NCI-H2196 treated with DMSO at 0.1 percent for 48 hours (cell line): ENCODE results near the gene HTR7.
"Not testable (repeated sequence)": the region's sequence is repeated elsewhere in the genome, so short reads cannot be mapped to it uniquely, and the experiment has no call there.

Source experiments
- DNase-seq: peaks from one replicate; lab custom pipeline; 2025; ENCODE audit not compliant: unreplicated experiment; lab: John Stamatoyannopoulos, UW

HTR7 gene

DNA sequence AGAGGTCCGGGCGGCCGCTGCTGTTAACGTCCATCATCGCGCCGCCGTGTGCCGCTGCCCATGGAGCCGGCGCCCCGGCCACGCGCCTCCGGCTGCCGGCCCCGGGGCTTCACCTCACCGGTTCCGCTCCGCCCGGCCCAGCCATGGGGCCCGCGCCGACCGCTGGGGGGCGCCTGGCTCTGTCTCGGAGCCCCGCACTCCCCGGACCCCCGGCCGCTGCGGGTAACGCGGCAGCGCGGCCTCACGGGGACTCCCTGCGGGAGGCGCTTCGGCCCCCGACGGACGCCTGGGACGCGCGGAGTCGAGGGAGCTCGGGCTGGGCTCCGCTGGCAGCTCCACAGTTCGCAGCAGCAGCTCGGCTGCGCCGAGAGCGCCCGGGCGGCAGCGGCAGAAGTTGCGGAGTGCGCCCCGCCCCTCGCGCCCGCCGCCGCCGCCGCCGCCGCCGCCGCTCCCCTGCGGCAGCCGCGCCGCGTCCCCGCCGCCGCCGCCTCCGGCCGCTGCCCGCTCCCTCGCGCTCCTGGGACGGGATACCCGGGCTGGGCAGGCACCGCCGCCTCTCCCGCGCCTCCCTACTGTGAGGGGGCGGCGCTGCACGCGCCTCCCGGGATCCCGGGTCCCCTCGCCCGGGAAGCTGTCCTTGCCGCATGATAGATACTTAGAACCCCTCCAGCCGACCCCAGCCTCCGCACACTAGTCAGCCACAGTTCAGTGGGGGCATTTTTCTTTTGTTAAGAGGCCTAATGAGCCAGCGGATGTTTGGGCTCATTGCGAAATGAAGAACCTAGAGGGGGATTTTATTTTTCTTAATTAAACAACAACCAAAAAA, at the start of gene HTR7:
TSS of gene HTR7 (minus strand) at position 405 of the 826 bp plus-strand sequence. CDS start at position 37, 368 bp downstream.
- no peak for DNase-seq

DNA sequence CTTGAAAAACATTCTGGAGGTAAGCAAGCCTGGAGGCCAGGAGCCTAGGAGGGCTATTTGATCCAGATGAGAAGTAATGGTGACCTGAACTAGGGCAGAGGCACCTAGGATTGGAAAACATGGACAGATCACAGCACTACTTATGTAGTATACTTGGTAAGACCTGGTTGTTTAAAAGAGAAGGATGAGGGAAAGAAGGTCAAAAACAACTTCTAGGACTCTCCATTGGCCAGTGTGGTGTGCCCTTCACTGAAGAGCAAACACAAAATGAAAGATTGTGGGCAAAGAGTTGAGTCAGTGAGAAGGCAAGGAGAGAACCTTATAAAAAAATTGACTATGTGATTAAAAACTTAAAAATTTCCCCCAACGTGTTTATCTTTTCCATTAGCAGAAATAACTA, 48.8 kb upstream of the HTR7 start:
- DNase-seq: no peak

DNA sequence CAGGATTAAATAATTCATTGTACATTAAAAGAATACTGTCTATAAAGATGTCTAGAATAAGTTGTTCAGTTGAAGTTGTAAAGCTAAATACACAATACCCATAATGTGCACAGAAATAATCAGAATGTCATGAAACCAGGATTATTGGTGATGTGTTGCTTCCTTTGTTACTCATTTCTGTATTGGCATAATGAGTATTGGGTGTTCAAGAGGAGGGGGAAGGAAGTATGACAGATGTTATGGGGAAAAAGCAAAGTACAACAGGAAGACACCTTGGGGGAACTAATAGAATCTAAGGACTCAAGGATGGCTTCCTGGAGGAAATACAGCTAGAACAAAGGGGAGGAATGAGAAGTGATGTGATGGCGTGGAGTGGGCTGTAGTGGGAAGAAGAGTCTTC, 48.1 kb upstream of the HTR7 start:
- DNase-seq: no peak

DNA sequence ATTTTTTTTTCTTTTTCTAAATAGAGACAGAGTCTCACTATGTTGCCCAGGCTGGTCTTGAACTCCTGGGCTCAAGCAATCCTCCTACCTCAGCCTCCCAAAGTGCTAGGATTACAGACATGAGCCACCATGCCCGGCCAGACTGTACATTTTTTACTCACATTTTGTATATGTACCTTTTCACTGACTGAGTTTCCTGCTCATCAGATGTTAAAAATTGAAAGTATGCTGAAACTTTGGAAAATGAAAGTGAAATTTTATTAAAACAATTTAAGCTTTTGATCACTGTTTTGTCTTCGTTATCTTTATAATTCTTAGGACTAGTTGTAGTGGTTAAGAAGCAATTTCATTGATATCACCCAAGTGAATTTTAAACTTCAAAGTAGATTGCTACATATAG, 39.1 kb upstream of the HTR7 start:
- not testable (repeated sequence) for DNase-seq

DNA sequence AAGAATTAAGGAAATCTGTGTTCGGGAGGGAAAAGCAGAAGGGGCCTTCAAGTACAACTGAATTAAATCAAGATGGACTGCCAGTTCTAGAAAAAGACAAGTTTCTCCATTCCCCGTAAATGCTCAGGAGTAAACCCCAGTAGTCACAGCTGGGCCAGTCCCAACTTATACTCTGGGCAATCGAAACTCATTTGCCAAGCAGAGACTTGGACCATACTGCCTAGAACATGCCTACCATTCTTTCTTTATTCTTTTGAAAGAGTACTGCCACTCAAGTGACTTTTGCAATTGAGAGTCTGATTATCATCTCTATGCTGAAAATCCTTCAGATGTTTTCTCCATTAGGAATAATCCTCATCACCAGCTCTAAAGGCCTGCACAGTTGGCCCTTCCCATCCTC, 35.4 kb upstream of the HTR7 start:
- no peak for DNase-seq

DNA sequence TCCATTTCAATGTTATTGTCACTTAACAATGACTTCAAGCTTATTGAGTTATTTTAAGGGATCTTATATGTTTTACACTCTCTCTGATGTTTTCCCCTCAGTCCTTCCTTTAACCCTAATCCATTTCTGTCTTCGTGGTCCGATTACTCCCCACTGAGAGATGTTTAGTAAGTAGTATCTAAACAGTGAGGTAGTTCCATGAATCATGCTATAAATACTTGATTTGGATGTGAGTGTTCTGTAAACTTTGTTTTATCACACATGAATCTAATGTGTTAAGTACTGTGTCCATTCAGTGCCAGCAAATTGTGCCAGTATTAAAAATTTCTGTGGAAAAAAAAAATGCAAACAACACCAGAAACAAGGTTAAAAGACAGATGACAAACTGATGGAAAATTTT, 32.5 kb upstream of the HTR7 start:
- DNase-seq: no peak

DNA sequence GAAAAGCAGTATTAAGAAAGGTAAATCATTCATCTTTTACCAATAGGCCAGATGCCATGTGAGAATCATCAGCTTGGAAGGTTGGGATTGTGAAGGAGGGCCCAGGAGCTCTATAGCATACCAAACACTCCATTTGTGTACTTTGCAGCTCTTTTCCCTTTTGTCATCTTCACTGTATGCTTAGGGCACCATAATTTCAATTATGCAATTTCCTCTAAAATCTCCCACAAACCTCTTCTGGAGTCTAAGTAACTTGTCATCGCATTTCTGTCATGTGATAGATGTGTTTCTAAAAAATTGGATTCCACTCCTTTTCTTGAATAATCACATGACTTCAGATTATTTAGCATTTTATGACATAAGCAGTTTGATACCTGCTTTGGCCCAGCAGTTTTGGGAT, 31.8 kb upstream of the HTR7 start:
- no peak for DNase-seq

DNA sequence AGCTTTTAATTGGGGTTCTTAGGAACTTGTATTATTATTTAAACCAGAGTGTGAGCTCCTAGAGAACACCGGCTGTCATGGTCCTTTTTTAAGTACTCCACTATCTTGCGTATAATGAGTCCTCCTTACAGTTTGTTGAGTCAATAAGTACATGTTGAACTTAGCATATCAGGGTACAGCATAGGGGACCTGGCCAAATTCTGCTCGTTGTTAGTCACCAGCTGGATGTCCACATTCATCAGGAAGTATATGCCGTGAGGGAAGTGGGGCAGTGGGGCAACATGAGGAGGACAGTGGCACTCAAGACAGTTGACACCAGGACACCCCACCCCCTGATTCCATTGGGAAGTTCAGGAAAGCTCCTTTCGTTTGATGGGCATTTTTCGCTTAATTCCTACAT, 30.5 kb upstream of the HTR7 start:
- DNase-seq: no peak

DNA sequence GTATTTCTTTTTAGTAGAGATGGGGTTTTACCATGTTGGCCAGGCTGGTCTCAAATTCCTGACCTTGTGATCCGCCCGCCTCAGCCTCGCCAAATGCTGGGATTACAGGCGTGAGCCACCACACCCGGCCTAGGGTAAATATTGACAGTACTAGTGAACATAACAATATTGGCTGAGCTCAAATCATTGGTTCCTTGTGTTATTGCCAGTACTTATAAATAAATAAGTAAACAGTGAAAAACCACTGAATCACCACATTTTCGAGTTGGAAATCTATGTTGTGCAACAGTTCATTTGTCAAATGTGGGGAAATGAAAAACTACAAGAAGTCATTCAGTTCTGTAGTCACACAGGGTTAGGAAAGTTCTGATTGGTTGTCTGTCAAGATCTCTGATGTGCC, 29.7 kb upstream of the HTR7 start:
- DNase-seq: no peak

DNA sequence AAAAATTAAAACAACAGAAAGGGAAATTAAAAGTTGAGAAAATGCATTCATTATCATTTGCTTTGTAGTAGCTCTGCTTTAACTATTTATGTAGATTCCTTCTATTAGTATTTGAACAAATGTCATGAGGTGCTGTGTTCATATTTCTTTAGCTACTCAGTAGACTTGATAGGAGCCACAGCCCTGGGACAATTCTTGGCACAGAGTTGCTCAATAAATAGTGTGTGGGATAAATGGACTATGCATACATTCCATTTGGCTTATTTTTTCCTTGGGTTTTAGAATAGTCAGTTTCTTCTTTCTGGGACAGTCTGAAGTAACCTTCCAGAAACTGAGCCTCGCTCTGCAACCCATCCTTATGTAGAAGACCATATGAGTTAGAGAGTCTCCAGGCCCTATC, 27.3 kb upstream of the HTR7 start:
- DNase-seq: no peak

DNA sequence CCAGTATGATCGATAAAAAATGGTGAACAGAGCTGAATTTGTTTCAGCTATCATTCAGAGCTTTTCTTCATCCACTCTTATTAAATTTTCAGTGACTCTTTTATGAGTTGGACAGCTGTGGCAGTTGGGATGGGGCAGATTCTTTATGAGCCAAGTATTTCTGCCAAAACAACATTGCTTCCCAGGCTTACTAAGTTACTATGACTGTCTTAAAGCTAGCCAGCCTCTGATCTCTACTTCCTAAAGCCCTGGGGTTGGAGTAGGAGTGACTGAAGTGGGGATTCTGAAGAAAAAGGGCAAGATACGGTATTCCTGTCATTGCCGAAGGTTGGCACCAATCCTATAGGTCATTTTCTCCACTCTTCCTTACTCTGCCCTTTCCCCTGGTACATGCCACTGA, 26.6 kb upstream of the HTR7 start:
- DNase-seq: no peak

DNA sequence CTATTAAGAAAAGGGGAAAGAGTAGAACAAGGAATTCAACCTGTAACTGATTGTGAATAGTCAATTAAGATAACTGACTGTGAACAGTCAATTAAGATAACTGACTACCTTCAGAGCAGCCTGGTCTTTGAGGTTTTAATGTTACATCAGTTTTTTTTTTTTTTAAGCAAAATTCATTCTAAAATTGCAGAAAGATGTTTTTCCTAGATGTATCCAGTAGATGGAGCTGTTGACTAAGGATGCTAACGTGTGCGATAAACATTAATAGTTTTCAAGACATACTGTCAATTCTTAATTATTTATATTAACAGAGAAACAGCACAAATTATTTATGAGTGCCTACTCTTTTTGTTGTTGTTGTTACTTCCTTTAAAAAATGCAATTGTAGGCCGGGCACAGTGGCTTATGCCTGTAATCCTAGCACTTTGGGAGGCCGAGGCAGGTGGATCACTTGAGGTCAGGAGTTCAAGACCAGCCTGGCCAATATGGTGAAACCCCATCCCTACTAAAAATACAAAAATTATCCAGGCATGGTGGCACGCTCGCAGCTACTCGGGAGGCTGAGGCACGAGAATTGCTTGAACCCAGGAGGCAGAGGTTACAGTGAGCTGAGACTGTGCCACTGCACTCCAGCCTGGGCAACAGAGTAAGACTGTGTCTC, 22.4 kb upstream of the HTR7 start:
- DNase-seq: peak; percentile 1

DNA sequence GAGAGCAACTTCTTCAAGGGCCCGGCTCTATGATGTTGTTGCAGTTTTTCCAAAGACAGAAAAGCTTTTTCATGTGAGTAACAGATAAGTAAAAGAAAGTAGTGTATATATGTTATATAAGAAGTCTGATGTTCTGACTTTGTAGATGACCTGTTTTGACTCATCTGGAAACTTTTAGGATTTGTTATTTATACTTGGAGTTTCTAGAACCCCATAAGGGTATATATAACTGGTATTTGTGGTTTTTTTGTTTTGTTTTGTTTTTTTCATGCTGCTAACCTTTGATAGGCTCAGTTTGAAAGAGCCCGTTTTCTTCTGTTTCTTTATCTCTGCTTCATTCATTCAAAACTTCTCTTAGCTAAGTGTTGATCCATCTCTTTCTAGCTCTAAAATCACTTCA, 21.2 kb upstream of the HTR7 start:
- DNase-seq: no peak

DNA sequence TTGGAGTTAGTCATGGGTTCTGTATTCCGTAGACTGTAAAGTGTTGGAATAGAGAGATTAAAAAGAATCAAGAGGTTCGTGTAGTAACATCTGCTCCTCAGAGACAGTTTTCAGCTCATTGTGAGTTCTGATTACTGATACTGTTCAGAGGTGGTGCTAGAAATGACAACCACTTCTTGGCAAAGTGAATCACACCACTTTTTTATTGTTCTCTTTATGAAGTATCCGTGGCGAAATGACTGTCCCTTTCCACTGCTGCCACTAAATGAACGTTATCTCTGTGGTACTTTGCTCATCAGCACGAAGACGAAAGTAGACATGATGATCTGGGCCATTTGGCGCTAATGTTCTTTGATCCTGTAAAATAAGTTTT, 14.8 kb upstream of the HTR7 start:
- DNase-seq: no peak

DNA sequence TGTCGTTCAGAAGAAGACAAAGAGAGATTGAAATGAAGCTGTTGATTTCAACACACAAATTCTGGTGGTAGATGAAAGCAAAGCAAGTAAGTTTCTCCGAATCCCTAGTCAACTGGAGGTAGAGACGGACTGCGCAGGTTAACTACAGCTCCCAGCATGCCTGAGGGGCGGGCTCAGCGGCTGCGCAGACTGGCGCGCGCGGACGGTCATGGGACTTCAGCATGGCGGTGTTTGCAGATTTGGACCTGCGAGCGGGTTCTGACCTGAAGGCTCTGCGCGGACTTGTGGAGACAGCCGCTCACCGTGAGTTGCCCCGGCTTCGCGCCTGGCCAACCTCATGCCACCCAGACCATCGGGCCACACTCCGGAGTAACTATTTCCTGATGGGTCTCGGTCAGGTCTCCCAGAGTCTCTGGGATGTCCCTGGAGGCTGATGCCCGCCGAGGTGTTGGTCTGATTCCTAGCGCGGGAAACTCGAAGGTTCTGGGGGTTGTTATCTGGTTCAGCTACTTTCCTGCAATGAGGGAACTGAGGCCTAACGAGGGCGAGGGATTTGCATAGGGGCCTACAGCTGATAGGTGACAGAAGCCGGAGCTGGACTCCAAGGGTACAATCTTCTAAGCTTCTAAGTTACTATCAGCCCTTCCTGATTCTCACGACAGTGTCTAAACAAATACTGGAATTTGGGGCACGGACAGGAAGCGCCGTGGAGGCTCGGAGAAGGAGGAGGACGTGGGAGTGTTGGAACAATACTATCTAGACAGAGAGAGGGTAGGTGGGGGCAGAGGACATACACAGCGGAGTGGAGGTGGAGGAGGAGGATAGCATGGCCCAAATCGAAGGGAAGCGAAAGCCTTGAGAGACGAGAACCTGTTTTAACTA, 14.2 kb upstream of the HTR7 start, which contains the start of gene RPP30:
TSS of gene RPP30 (plus strand) at position 209 of the 882 bp plus-strand sequence. CDS start at position 222, 13 bp downstream.
- peak; percentile 14 for DNase-seq

DNA sequence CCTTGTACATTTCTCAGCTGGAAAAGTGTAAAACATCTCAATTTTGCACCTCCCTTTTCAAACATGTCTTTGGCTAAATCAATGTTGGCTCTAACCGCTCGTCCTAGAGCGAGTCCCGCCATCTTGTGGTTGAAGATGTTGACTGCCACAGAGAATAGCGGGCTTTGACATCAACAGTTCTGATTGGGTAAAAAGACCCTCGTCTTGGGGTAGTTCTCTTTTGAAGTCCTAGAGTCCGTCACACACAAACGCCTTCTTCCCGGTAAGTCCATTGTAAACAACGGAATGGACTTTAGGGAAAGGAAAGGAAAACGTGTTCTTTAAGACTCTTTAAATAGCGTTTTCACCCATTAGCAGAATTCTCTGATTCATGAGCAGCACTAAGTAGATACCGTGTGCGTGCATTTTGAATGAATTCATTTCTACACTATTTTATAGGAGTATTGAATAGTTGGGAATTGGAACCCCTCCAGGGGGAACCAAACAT, 13.5 kb upstream of the HTR7 start:
- DNase-seq: no peak

DNA sequence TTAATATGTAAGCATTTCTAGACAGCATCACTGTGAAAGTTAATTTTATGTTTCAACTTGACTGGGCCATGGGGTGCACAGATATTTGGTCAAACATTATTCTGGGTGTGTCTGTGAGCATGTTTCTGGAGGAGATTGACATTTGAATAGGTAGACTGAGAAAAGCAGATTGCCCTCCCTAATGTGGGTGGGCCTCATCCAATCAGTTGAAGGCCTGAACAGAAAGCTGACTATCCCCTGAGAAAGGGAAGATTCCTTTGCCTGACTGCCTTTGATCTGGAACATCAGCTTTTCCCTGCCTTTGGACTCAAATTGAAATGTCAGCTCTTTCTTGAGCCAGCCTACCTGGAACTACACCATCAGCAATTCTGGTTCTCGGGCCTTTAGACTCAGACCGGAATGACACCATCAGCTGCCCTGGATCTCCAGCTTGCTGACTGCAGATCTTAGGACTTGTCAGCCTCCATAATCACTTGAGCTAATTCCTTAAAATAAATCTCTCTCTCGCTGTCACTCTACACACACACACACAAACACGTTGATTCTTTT, 8.3 kb upstream of the HTR7 start:
- DNase-seq: no peak

DNA sequence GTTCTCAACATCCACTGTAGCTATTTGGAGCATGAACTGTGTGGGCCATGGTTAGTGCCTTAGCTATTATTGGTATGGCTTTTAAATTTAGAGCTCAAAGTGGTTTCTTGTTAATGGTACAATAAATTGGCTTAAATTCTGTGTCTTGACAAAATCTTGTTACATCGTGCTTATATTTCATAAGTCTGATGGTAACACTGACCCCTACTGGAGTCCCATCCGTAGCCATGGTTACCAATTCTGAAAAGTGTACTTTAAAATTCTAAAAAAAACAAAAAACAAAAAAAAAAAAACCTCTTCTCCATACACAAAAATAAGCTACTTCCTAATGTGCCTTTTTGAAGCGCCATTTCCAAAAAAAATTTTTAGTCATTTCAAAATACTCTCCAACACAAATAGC, 7.6 kb upstream of the HTR7 start:
- DNase-seq: no peak

DNA sequence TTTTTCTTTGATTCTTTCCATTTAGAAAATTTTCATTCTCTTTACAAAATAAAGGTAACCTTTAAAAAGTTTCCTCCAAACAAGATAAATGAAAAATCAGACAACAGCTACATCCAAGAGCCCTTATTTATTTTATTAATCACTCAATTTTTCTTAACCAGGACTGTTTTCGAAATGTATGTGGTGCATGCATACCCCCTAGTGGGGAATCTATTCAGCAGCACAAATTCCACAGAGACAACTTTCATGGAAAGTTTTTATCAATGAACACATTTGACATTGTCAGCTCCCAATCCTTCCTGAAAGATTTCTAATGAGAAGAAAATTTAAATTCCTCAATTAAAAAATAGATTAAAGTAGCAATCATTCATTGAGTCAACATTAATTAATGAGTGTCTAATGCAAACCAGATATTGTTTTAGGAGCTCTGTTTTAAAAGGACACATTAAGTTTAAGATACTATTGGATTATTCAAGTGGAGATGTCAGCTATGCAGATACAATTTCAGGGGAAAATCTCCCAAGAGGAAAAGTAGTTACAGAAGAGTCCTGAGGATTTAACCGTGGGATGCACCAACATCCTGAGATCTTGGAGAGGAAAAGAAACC, 5.2 kb upstream of the HTR7 start:
- DNase-seq: no peak

DNA sequence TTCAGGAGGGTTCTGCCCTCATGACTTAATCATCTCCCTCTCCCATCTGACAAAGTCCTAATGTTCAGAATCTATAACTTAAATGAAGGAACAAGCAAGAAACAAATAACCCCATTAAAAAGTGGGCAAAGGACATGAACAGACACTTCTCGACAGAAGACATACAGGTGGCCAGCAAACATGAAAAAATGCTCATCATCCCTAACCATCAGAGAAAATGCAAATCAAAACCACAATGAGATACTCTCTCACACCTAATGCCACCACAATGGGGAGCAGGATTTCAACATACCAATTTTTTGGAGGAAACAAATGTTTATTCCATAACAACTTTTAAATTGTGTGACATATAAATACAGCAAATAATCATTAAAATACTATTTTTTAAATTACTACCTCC, 3.0 kb upstream of the HTR7 start:
- DNase-seq: no peak

DNA sequence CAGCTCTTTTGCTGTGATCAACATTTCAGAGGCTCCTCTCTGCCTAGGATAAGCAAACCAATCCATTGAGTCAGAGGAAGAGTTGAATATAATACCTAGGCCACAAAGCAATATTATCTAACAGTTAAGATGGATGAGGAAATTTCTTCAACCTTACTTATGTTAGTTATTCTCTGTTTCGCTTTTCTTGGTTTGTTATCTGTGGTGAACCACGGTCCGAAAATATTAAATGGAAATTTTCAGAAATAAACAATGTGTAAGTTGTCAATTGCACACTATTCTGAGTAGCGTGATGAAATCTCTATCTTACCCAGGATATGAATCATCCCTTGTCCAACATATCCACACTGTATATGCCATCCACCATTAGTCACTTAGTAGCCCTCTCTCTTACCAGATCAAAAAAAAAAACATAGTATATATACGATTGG, 1.5 kb upstream of the HTR7 start:
- DNase-seq: no peak
